Activated CD4-positive, CD25-positive, alpha-beta regulatory T cell treated with anti-CD3 and anti-CD28 coated beads, Interleukin-2, amount 50 U/mL, for 16 hours (primary cell): ENCODE data around the gene HOXD4.

Experiments used
- DNase-seq: peaks from one replicate; pipeline ENCODE4 v3.0.0-alpha.2; 2020; ENCODE audit warnings: low read depth, low spot score

The HOXD4 gene

GRCh38 chr2:176139661-176140512, 11.5 kb upstream of the HOXD4 start:
- no peak for DNase-seq

GRCh38 chr2:176140513-176141317, 10.6 kb upstream of the HOXD4 start:
- DNase-seq, result peak; percentile 20

GRCh38 chr2:176142281-176142680, 9.1 kb upstream of the HOXD4 start:
- no peak for DNase-seq

GRCh38 chr2:176145085-176145969, 6.0 kb upstream of the HOXD4 start:
- DNase-seq, result no peak

- DNase-seq, result no peak
Observed at GRCh38 chr2:176146101-176146500, 5.2 kb upstream of the HOXD4 start.

GRCh38 chr2:176146645-176147044, 4.7 kb upstream of the HOXD4 start:
- no peak for DNase-seq

- DNase-seq, result no peak
Observed at GRCh38 chr2:176147210-176147799, 4.0 kb upstream of the HOXD4 start.

GRCh38 chr2:176147800-176148496, 3.4 kb upstream of the HOXD4 start:
- DNase-seq, result no peak

GRCh38 chr2:176148751-176149421, 2.5 kb upstream of the HOXD4 start:
- no peak for DNase-seq

GRCh38 chr2:176149481-176149938, 1.8 kb upstream of the HOXD4 start:
- no peak for DNase-seq

- DNase-seq, result no peak
Observed at GRCh38 chr2:176149939-176150583, 1.3 kb upstream of the HOXD4 start.

GRCh38 chr2:176150584-176151441, 537 bp upstream of the HOXD4 start:
- DNase-seq, result no peak

GRCh38 chr2:176152350-176153181, 1.2 kb downstream of the HOXD4 start:
- DNase-seq, result no peak

- no peak for DNase-seq
Observed at GRCh38 chr2:176154576-176155252, 3.4 kb downstream of the HOXD4 start.

GRCh38 chr2:176155356-176156044, 4.2 kb downstream of the HOXD4 start:
- DNase-seq, result no peak

GRCh38 chr2:176156301-176156806, 5.0 kb downstream of the HOXD4 start:
- DNase-seq, result no peak
